Tibial nerve (tissue), 4 donors: ENCODE measurements around the gene KLHL22.

Experiments
- EP300 ChIP-seq, 2 donors: sonication (generic); formaldehyde crosslinking; IDR thresholded peaks; one replicate each; pipeline ENCODE4 v1.6.1; 2017; ENCODE audit warnings: antibody characterized with exemption in 2 of 2, mild to moderate bottlenecking in 1 of 2
- TF ChIP-seq, protein P1 (sequence below), 5 experiments: fragments of 200-600 bp in 3 of 5; fragments of 450-650 bp in 2 of 5; sonication (generic) in 3 of 5; IDR thresholded peaks; one replicate each; pipeline ENCODE4 v1.5.1; 2016 to 2019; ENCODE audit warnings: antibody characterized with exemption in 5 of 5, mild to moderate bottlenecking in 3 of 5, moderate library complexity in 2 of 5

DNA sequence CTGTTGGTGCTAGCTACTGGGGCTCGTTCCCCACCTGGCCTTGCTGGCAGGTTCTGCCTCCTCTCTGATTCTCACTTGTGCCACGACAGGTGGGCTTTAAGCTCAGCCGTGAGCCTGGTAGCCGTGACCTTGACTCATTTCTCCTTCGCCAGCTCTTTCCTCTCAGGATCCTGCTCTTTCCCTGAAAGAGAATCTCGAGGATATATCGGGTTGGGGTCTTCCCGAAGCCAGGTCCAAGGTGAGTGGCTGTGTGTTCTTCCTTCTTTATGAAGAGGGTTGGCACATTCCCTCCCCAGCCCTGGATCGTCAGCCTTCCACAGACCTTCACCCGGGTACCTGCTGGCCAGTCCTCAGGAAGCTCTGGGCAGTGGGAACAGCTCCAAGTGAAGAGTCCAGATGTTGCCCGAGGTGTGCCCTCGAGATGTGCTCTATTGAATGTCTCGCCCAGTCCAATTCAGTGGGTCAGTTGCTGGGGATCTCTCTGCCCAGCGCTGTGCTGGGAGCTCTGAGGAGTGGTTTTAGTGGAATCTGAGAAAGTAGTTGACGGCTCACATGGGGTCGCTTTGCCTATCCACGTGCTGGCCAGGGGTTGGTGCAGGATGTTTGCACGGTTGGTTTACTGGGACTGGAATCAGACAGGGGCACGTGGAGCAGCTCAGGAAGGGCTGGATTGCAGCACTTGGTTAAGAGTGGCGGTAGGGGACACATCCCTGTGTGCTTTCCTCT lies 100.3 kb downstream of the KLHL22 start:
- no peak for TF ChIP-seq EP300 (IDR thresholded peaks at IDR 0.05)
- TF ChIP-seq, protein P1, sequence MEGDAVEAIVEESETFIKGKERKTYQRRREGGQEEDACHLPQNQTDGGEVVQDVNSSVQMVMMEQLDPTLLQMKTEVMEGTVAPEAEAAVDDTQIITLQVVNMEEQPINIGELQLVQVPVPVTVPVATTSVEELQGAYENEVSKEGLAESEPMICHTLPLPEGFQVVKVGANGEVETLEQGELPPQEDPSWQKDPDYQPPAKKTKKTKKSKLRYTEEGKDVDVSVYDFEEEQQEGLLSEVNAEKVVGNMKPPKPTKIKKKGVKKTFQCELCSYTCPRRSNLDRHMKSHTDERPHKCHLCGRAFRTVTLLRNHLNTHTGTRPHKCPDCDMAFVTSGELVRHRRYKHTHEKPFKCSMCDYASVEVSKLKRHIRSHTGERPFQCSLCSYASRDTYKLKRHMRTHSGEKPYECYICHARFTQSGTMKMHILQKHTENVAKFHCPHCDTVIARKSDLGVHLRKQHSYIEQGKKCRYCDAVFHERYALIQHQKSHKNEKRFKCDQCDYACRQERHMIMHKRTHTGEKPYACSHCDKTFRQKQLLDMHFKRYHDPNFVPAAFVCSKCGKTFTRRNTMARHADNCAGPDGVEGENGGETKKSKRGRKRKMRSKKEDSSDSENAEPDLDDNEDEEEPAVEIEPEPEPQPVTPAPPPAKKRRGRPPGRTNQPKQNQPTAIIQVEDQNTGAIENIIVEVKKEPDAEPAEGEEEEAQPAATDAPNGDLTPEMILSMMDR (IDR thresholded peaks at IDR 0.05): no peak
